Large intestine (tissue), 3 donors: ENCODE measurements around the gene ELOF1. TPM values are rescaled to one million over a fixed set of nuclear protein-coding genes. Genes with fewer than 3 reads are reported as not detected.

Source experiments
- DNase-seq, 2 donors: peaks; one replicate each; pipeline versions ENCODE4 v3.0.0 to v3.0.0-alpha.2; 2013
- H3K27ac ChIP-seq: one replicate; pipeline ENCODE4 v1.5.1; 2013; ENCODE audit warnings: low read length
- H3K27me3 ChIP-seq: 2 replicates; pipeline ENCODE4 v1.6.1; 2013; ENCODE audit warnings: low read length; ENCODE audit not compliant: control insufficient read depth, insufficient read depth
- H3K36me3 ChIP-seq: 2 replicates; pipeline ENCODE4 v1.6.1; 2013; ENCODE audit warnings: low read length; ENCODE audit not compliant: control insufficient read depth, insufficient read depth
- H3K4me1 ChIP-seq: one replicate; pipeline ENCODE4 v1.6.1; 2013; ENCODE audit warnings: low read length; ENCODE audit not compliant: control insufficient read depth, insufficient read depth
- H3K4me3 ChIP-seq: one replicate; pipeline ENCODE4 v1.5.1; 2013; ENCODE audit warnings: low read length
- H3K9me3 ChIP-seq: one replicate; pipeline ENCODE4 v1.6.1; 2013; ENCODE audit warnings: mild to moderate bottlenecking, low read depth, low read length, moderate library complexity; ENCODE audit not compliant: control insufficient read depth
- WGBS: methylation state at CpG from one replicate; pipeline ENCODE4 v1.1.5; 2013; ENCODE audit warnings: low lambda C conversion rate; ENCODE audit not compliant: insufficient coverage; 5-methylcytosine and 5-hydroxymethylcytosine counted together
- polyA plus RNA-seq: library from polyadenylated mRNA; unstranded; fragments of 120-200 nt; gene quantifications from one replicate; pipeline ENCODE4 v1.2.1, GENCODE V29; 2013

The ELOF1 gene
- polyA plus RNA-seq, 1 donor: 44.7 TPM

GRCh38 chr19:11587975-11588631 lies 29.1 kb upstream of the ELOF1 start:
- H3K36me3 ChIP-seq: no peaks in the 10 kb centered on the region
- WGBS: no CpG with 5 or more reads among the region's 13 CpGs
- no peak overlapping the region for H3K27ac ChIP-seq
- H3K4me1 ChIP-seq: no peaks in the 10 kb centered on the region
- no peaks in the 10 kb centered on the region for H3K9me3 ChIP-seq
- no peak for DNase-seq
- H3K27me3 ChIP-seq: no peaks in the 10 kb centered on the region
- H3K4me3 ChIP-seq: no peak overlapping the region

- Histone ChIP-seq H3K4me1 (no peaks in the 10 kb centered on the region), H3K27ac (no peak overlapping the region), H3K36me3 (no peaks in the 10 kb centered on the region), H3K27me3 (no peaks in the 10 kb centered on the region), H3K9me3 (no peaks in the 10 kb centered on the region), H3K4me3 (no peak overlapping the region)
- peak; percentile 34 to 38 for DNase-seq
- WGBS: no CpG with 5 or more reads among the region's 7 CpGs
Observed at GRCh38 chr19:11587302-11587974, 28.4 kb upstream of the ELOF1 start.

GRCh38 chr19:11586331-11586730 lies 27.3 kb upstream of the ELOF1 start:
- no peak for DNase-seq
- H3K4me1 ChIP-seq: no peaks in the 10 kb centered on the region
- H3K9me3 ChIP-seq: no peaks in the 10 kb centered on the region
- WGBS: 100% methylated on average over 1 of the region's 6 CpGs
- H3K36me3 ChIP-seq: no peaks in the 10 kb centered on the region
- no peak overlapping the region for H3K27ac ChIP-seq
- no peak overlapping the region for H3K4me3 ChIP-seq
- no peaks in the 10 kb centered on the region for H3K27me3 ChIP-seq

DNA sequence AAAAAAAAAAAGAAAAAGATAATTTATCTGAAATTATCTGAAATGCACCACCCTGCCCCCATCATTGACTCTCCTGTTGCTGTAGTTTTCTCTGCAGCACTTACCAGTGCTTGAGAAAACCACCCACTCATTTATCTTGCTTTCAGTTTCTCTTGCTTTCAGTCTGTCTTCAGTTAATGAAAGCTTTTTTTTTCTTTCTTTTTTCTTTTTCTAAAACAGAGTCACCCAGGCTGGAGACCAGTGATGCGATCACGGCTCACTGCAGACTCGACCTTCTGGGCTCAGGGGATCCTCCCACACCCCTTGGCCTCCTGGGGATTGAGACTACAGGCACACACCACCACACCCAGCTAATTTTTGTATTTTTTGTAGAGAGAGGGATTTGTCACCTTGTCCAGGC lies 22.7 kb upstream of the ELOF1 start:
- Histone ChIP-seq H3K27me3 (no peaks in the 10 kb centered on the region), H3K36me3 (peaks cover 6% of the 10 kb centered on the region), H3K4me3 (no peak overlapping the region), H3K27ac (no peak overlapping the region), H3K4me1 (no peaks in the 10 kb centered on the region), H3K9me3 (no peaks in the 10 kb centered on the region)
- peak in 1 of 2 donors; percentile 29 for DNase-seq
- WGBS: no CpG with 5 or more reads among the region's 3 CpGs

GRCh38 chr19:11580116-11580515 lies 21.1 kb upstream of the ELOF1 start:
- H3K27me3 ChIP-seq: no peaks in the 10 kb centered on the region
- H3K4me3 ChIP-seq: no peak overlapping the region
- H3K36me3 ChIP-seq: peaks cover 15% of the 10 kb centered on the region
- 93% methylated on average over 3 of the region's 4 CpGs for WGBS
- no peak overlapping the region for H3K27ac ChIP-seq
- H3K4me1 ChIP-seq: no peaks in the 10 kb centered on the region
- DNase-seq: no peak
- H3K9me3 ChIP-seq: no peaks in the 10 kb centered on the region

DNA sequence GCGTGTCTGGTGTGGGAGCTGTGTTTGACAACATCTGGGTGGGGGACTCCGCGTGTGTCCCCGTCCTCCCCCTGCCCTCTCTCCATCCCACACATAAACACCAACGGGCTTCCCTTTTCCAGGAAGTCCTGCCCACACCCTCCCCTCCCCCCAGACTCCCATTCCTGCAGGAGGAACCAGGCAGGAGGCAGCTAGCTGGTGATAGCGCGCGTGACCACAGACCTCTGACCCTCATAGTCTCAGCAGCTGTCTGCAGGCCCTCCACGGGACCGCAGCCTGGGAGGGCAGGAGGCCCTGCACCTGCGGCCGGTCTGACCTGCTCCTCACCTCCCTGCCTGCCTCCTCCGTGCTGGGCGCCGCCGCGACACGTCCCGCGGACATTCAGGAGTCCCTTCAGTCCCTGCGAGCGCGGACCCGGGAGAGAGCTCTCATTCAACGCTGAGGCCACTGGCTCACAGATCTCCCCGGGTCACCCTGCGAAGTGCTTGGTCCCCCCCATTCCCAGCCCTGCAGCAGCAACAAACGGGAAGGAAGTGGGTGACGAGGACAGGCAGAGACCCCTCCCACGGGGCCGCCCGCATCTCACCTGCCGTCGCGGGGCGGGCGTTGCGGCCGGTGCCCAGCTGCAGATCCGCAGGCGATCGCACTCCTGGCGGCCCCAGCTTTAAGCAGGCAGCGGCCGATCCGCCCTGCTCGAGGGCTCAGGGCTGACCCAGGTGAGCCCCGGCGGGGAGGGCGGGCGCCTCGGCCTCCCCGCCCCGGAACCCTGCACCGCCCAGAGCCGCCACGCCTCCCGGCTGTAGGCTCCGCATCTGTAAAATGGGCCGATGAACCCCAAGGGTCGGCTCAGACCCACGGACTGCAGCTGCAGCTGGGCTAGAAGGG lies 19.5 kb upstream of the ELOF1 start:
- no peaks in the 10 kb centered on the region for H3K27me3 ChIP-seq
- no CpG with 5 or more reads among the region's 62 CpGs for WGBS
- no peaks in the 10 kb centered on the region for H3K4me1 ChIP-seq
- DNase-seq: peak; percentile 92
- H3K4me3 ChIP-seq: peak overlapping the region; percentile 78
- peaks cover 21% of the 10 kb centered on the region for H3K36me3 ChIP-seq
- H3K27ac ChIP-seq: peak overlapping the region; percentile 96
- H3K9me3 ChIP-seq: no peaks in the 10 kb centered on the region

GRCh38 chr19:11577451-11578257 lies 18.6 kb upstream of the ELOF1 start, which contains the start of gene ACP5:
Gene ACP5 (minus strand): TSS chr19:11577645. CDS start chr19:11577317, 328 bp downstream.
- no CpG with 5 or more reads among the region's 18 CpGs for WGBS
- no peaks in the 10 kb centered on the region for H3K4me1 ChIP-seq

GRCh38 chr19:11576227-11576626 lies 17.2 kb upstream of the ELOF1 start:
- H3K36me3 ChIP-seq: peaks cover 21% of the 10 kb centered on the region
- no peak overlapping the region for H3K4me3 ChIP-seq
- no CpG with 5 or more reads among the region's 15 CpGs for WGBS
- no peaks in the 10 kb centered on the region for H3K27me3 ChIP-seq
- H3K27ac ChIP-seq: no peak overlapping the region
- no peak for DNase-seq
- no peaks in the 10 kb centered on the region for H3K4me1 ChIP-seq
- H3K9me3 ChIP-seq: no peaks in the 10 kb centered on the region

More at GRCh38 chr19:11577451-11578257, 18.6 kb upstream of the ELOF1 start, which contains the start of gene ACP5:
- Histone ChIP-seq H3K27ac (peak within 1 kb of the TSS; percentile 96), H3K4me3 (peak within 1 kb of the TSS; percentile 78), H3K36me3 (peaks cover 21% of the 10 kb centered on the region), H3K9me3 (no peaks in the 10 kb centered on the region), H3K27me3 (no peaks in the 10 kb centered on the region)
- peak; percentile 61 to 73 for DNase-seq

DNA sequence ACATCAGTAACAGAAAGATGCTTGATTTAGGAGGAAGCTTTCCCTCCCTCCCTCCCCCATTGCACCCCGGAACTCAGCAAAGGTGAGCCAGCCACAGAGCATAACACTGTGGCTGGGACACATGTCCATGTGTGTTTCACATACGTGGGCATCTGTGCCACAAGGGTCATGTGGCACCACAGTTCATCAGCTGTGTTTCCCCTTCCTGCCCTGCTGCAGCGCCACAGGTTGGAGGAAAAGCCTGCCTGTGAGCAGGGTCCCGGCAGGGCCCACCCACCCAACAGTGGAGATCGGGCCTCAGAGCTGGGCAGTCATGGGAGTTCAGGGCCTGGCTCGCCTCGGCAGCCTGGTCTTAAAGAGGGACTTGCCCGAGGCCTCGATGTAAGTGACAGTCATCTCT lies 15.7 kb upstream of the ELOF1 start:
- DNase-seq: no peak
- Histone ChIP-seq H3K4me3 (no peak overlapping the region), H3K27ac (no peak overlapping the region), H3K4me1 (no peaks in the 10 kb centered on the region), H3K27me3 (no peaks in the 10 kb centered on the region), H3K9me3 (no peaks in the 10 kb centered on the region), H3K36me3 (peaks cover 21% of the 10 kb centered on the region)
- WGBS: no CpG with 5 or more reads among the region's 9 CpGs
